ENCODE measurements around the gene SH3D19.

DNA sequence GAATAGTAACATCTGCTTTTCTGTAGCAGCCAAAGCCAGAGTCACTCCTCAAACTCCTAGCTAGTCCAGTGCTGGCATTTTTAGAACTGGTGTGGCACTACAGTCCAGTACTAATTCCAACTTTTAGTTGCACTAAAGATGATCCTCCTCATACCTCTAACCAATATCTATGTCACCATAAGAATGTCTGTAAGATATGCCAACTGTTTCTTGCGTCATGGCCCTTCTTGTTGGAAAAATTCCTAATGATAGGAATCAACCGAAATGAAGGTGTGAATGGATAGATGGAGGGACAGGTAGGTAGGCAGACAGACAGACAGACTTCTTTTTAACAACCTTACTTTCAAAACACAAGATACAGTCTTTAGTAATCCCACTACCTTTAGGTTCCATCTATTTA, 123.0 kb downstream of the SH3D19 start:
- TF ChIP-seq, protein P1, sequence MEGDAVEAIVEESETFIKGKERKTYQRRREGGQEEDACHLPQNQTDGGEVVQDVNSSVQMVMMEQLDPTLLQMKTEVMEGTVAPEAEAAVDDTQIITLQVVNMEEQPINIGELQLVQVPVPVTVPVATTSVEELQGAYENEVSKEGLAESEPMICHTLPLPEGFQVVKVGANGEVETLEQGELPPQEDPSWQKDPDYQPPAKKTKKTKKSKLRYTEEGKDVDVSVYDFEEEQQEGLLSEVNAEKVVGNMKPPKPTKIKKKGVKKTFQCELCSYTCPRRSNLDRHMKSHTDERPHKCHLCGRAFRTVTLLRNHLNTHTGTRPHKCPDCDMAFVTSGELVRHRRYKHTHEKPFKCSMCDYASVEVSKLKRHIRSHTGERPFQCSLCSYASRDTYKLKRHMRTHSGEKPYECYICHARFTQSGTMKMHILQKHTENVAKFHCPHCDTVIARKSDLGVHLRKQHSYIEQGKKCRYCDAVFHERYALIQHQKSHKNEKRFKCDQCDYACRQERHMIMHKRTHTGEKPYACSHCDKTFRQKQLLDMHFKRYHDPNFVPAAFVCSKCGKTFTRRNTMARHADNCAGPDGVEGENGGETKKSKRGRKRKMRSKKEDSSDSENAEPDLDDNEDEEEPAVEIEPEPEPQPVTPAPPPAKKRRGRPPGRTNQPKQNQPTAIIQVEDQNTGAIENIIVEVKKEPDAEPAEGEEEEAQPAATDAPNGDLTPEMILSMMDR (IDR thresholded peaks at IDR 0.05; ENCODE audit: insufficient read depth, low read length, poor library complexity, severe bottlenecking) = no peak
- TF ChIP-seq EZH2phosphoT487 (conservative IDR thresholded peaks at IDR 0.05; ENCODE audit: low read length) = no peak
